Measurements from ENCODE around the gene EPHA1.
A peak's percentile ranks its signal among the peaks of the same experiment; 100 is the strongest.

Gene EPHA1

GRCh38 chr7:143384661-143385631 lies 23.7 kb downstream of the EPHA1 start:
- Histone ChIP-seq H3K9ac (peak overlapping the region; percentile 57 to 98 (median 92)), H3K4me3 (peak overlapping the region in 9 of 10 experiments; percentile 86 to 100 (median 96); a peak in 18 of 20 replicates), H4K20me1 (peaks cover 40 to 85% (median 77%) of the 10 kb centered on the region in 11 experiments; a peak in 21 of 22 replicates), H3K4me2 (peak overlapping the region; percentile 91 to 100 (median 98)), H3K9me3 (replicated peaks in 1 of 11) (0 out of 22 replicates have a peak, but pooled peaks cover 0 to 7% (median 0%) of the 10 kb centered on the region in 11 experiments), H3K36me3 (peaks cover 23 to 85% (median 72%) of the 10 kb centered on the region in 11 experiments), H3K4me1 (peaks cover 49 to 79% (median 63%) of the 10 kb centered on the region in 10 experiments), H3K27ac (peak overlapping the region in 10 of 11 experiments; percentile 71 to 99 (median 90); a peak in 20 of 22 replicates), H3K27me3 (no peaks in the 10 kb centered on the region)
- TF ChIP-seq Cebpa-rat (IDR thresholded peaks at IDR 0.05) = peak in 6 of 11 experiments; percentile 15 to 60 (median 39); a peak in 5 of 22 replicates

- Histone ChIP-seq H3K36me3 (peaks cover 15 to 77% (median 64%) of the 10 kb centered on the region in 11 experiments), H3K4me2 (peak overlapping the region; percentile 91 to 100 (median 98)), H3K9me3 (replicated peaks in 1 of 11) (0 out of 22 replicates have a peak, but pooled peaks cover 0 to 7% (median 0%) of the 10 kb centered on the region in 11 experiments), H3K9ac (peak overlapping the region; percentile 57 to 98 (median 92); a peak in 21 of 22 replicates), H3K4me1 (peaks cover 46 to 79% (median 70%) of the 10 kb centered on the region in 10 experiments), H3K4me3 (peak overlapping the region in 9 of 10 experiments; percentile 86 to 100 (median 96); a peak in 18 of 20 replicates), H3K27me3 (no peaks in the 10 kb centered on the region), H3K27ac (peak overlapping the region in 10 of 11 experiments; percentile 71 to 99 (median 90); a peak in 21 of 22 replicates), H4K20me1 (peaks cover 39 to 77% (median 69%) of the 10 kb centered on the region in 11 experiments; a peak in 21 of 22 replicates)
- no peak for TF ChIP-seq Cebpa-rat (IDR thresholded peaks at IDR 0.05)
These were observed 24.5 kb downstream of the EPHA1 start for GRCh38 chr7:143384148-143384547.

DNA sequence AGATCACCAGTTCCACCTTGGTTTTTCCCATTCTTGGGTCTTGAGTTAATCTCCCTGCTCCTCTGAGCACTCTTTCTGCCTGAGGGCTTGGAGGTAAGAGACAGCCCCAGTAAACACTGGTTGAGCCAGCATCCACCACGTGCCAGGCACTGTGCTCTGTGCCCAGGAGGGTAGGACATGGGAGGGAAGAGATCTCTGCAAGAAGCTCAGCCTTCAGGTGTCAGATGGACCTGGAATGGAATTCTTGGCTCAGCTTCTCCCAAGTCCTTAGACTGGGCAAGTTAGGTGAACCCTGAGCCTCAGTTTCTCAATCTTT lies 25.1 kb downstream of the EPHA1 start:
- H3K4me2 ChIP-seq = peak overlapping the region; percentile 91 to 100 (median 98)
- H3K4me3 ChIP-seq = peak overlapping the region in 9 of 10 experiments; percentile 86 to 100 (median 96); a peak in 18 of 20 replicates
- no peaks in the 10 kb centered on the region for H3K27me3 ChIP-seq
- 0 out of 22 replicates have a peak, but pooled peaks cover 0 to 7% (median 0%) of the 10 kb centered on the region in 11 experiments for H3K9me3 ChIP-seq (replicated peaks in 1 of 11)
- TF ChIP-seq Cebpa-rat (IDR thresholded peaks at IDR 0.05) = no peak
- H3K27ac ChIP-seq = peak overlapping the region; percentile 17 to 99 (median 90); a peak in 20 of 22 replicates
- peaks cover 10 to 72% (median 59%) of the 10 kb centered on the region in 11 experiments for H3K36me3 ChIP-seq
- peak overlapping the region; percentile 8 to 98 (median 92); a peak in 16 of 22 replicates for H3K9ac ChIP-seq
- H3K4me1 ChIP-seq = peaks cover 46 to 79% (median 75%) of the 10 kb centered on the region in 10 experiments
- H4K20me1 ChIP-seq = peaks cover 37 to 72% (median 64%) of the 10 kb centered on the region in 11 experiments; a peak in 21 of 22 replicates

- Histone ChIP-seq H3K9me3 (replicated peaks in 1 of 11) (0 out of 22 replicates have a peak, but pooled peaks cover 0 to 7% (median 0%) of the 10 kb centered on the region in 11 experiments), H3K4me2 (peak overlapping the region; percentile 91 to 100 (median 98)), H3K9ac (peak overlapping the region; percentile 85 to 100 (median 96); a peak in 21 of 22 replicates), H4K20me1 (peaks cover 37 to 66% (median 58%) of the 10 kb centered on the region in 11 experiments; a peak in 21 of 22 replicates), H3K27me3 (no peaks in the 10 kb centered on the region), H3K27ac (peak overlapping the region; percentile 73 to 99 (median 95); a peak in 21 of 22 replicates), H3K36me3 (peaks cover 4 to 66% (median 53%) of the 10 kb centered on the region in 11 experiments), H3K4me3 (peak overlapping the region in 9 of 10 experiments; percentile 86 to 100 (median 96); a peak in 18 of 20 replicates), H3K4me1 (peaks cover 46 to 81% (median 78%) of the 10 kb centered on the region in 10 experiments)
- no peak for TF ChIP-seq Cebpa-rat (IDR thresholded peaks at IDR 0.05)
These were observed 25.6 kb downstream of the EPHA1 start for GRCh38 chr7:143382791-143383641.

DNA sequence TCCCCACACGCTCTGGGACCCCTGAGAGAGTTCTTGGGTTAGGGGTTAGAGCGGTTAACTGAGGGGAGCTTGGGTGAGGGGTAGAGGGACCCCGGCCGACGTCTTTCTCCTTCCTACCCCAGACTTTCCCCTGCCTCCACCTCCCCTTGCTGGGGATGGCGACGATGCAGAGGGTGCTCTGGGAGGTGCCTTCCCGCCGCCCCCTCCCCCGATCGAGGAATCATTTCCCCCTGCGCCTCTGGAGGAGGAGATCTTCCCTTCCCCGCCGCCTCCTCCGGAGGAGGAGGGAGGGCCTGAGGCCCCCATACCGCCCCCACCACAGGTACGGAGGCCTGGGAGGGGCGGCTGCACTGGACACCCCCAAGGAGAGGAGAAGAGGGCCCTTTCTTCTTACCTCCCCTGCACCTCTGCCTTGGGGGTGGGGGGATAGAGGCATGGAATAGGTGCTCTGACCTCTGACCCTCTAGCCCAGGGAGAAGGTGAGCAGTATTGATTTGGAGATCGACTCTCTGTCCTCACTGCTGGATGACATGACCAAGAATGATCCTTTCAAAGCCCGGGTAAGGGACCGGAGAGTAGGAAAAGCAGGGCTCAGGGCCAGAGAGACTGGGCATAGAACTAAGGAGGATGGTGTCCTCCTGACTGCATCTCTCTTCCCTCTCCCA lies 26.4 kb downstream of the EPHA1 start:
- Histone ChIP-seq H3K4me2 (peak overlapping the region; percentile 91 to 100 (median 98)), H3K27me3 (no peaks in the 10 kb centered on the region), H3K27ac (peak overlapping the region; percentile 88 to 99 (median 95)), H3K36me3 (peaks cover 0 to 58% (median 45%) of the 10 kb centered on the region in 11 experiments; a peak in 20 of 22 replicates), H3K4me1 (peaks cover 46 to 83% (median 74%) of the 10 kb centered on the region in 10 experiments), H4K20me1 (peaks cover 32 to 58% (median 50%) of the 10 kb centered on the region in 11 experiments; a peak in 21 of 22 replicates), H3K9ac (peak overlapping the region; percentile 85 to 100 (median 96)), H3K9me3 (replicated peaks in 1 of 11) (0 out of 22 replicates have a peak, but pooled peaks cover 0 to 7% (median 0%) of the 10 kb centered on the region in 11 experiments), H3K4me3 (peak overlapping the region; percentile 86 to 100 (median 97))
- TF ChIP-seq Cebpa-rat (IDR thresholded peaks at IDR 0.05) = no peak

GRCh38 chr7:143381427-143382125 lies 27.1 kb downstream of the EPHA1 start:
- Histone ChIP-seq H3K4me1 (peaks cover 46 to 83% (median 71%) of the 10 kb centered on the region in 10 experiments), H3K9ac (peak overlapping the region; percentile 85 to 100 (median 96)), H3K36me3 (peaks cover 0 to 51% (median 39%) of the 10 kb centered on the region in 11 experiments; a peak in 19 of 22 replicates), H3K27me3 (no peaks in the 10 kb centered on the region), H3K4me3 (peak overlapping the region; percentile 86 to 100 (median 97)), H3K27ac (peak overlapping the region; percentile 88 to 99 (median 95)), H4K20me1 (peaks cover 25 to 51% (median 44%) of the 10 kb centered on the region in 11 experiments; a peak in 21 of 22 replicates), H3K4me2 (peak overlapping the region; percentile 91 to 100 (median 98)), H3K9me3 (replicated peaks in 1 of 11) (0 out of 22 replicates have a peak, but pooled peaks cover 0 to 7% (median 0%) of the 10 kb centered on the region in 11 experiments)
- no peak for TF ChIP-seq Cebpa-rat (IDR thresholded peaks at IDR 0.05)
